T-cell (primary cell): ENCODE measurements around the gene RSPRY1. TPM values are rescaled to one million over a fixed set of nuclear protein-coding genes. Genes with fewer than 3 reads are reported as not detected.
"Not testable (repeated sequence)": the region's sequence is repeated elsewhere in the genome, so short reads cannot be mapped to it uniquely, and the experiment has no call there.

Experiments
- ATAC-seq, 4 experiments: fragments of 200-7000 bp in 3 of 4; fragments of 150-1000 bp in 1 of 4; cut with Tn5 transposase; replicated peaks in 1 of 4; 1 replicate in 3 of 4; 2 replicates in 1 of 4; pipeline ENCODE4 v1.10.0; 2021; ENCODE audit warnings: moderate library complexity in 3 of 4, mild to moderate bottlenecking in 2 of 4, moderate number of reproducible peaks in 1 of 4
- CTCF ChIA-PET, 2 donors: fragments of 300-600 bp; sonication (Branson Sonifier 250); formaldehyde crosslinking; loops; one replicate each; lab custom pipeline; 2022; ENCODE audit warnings: antibody characterized with exemption in 2 of 2; lab: Charles Lee
- POLR2A ChIA-PET, 2 donors: fragments of 300-600 bp; sonication (Branson Sonifier 250); formaldehyde crosslinking; loops; one replicate each; lab custom pipeline; 2022; ENCODE audit warnings: antibody characterized with exemption in 2 of 2; lab: Charles Lee
- DNase-seq, 35 experiments: peaks; one replicate each; pipeline versions ENCODE4 v3.0.0 to v3.0.0-alpha.2; 2013 to 2023
- H3K27ac ChIP-seq: one replicate; pipeline ENCODE4 v1.5.1; 2013; ENCODE audit warnings: low read length
- H3K27me3 ChIP-seq, 2 experiments: replicated peaks in 1 of 2; 1 replicate in 1 of 2; 2 replicates in 1 of 2; pipeline versions ENCODE4 v1.6.1 to v1.7.0; 2013; ENCODE audit warnings: low read length in 1 of 2, mixed read lengths in 1 of 2; ENCODE audit not compliant: control insufficient read depth in 2 of 2, insufficient read depth in 2 of 2; ENCODE audit errors: extremely low read depth in 1 of 2
- H3K36me3 ChIP-seq, 2 donors: 1 replicate in 1 of 2; 2 replicates in 1 of 2; pipeline versions ENCODE4 v1.6.1 to v1.7.0; 2013; ENCODE audit warnings: low read length in 1 of 2; ENCODE audit not compliant: control insufficient read depth in 2 of 2, insufficient read depth in 1 of 2; ENCODE audit errors: extremely low read depth in 1 of 2
- H3K4me1 ChIP-seq, 2 experiments: 1 replicate in 1 of 2; 2 replicates in 1 of 2; pipeline versions ENCODE4 v1.6.1 to v1.7.0; 2013; ENCODE audit warnings: low read length in 2 of 2, mixed read lengths in 1 of 2; ENCODE audit not compliant: insufficient read depth in 2 of 2, control insufficient read depth in 1 of 2; ENCODE audit errors: extremely low read depth in 1 of 2
- H3K4me3 ChIP-seq, 2 donors: 1 replicate in 1 of 2; 2 replicates in 1 of 2; pipeline versions ENCODE4 v1.5.1 to v1.7.0; 2013; ENCODE audit warnings: mild to moderate bottlenecking in 2 of 2, low read length in 1 of 2, moderate library complexity in 1 of 2; ENCODE audit not compliant: control insufficient read depth in 1 of 2; ENCODE audit errors: extremely low read depth in 1 of 2
- H3K9me3 ChIP-seq: 2 replicates; pipeline ENCODE4 v1.7.0; 2013
- H3K27ac Mint-ChIP-seq, 2 donors: one replicate each; pipeline ENCODE4 v1.8.0; 2020 to 2021; ENCODE audit warnings: mild to moderate bottlenecking in 2 of 2, mixed read lengths in 2 of 2
- H3K27me3 Mint-ChIP-seq, 2 donors: one replicate each; pipeline ENCODE4 v1.8.0; 2021 to 2022; ENCODE audit warnings: mixed read lengths in 2 of 2
- H3K36me3 Mint-ChIP-seq: one replicate; pipeline ENCODE4 v1.8.0; 2021; ENCODE audit warnings: mixed read lengths
- H3K4me1 Mint-ChIP-seq, 3 donors: one replicate each; pipeline ENCODE4 v1.8.0; 2020 to 2022; ENCODE audit warnings: mixed read lengths in 3 of 3, mild to moderate bottlenecking in 1 of 3
- H3K4me3 Mint-ChIP-seq, 3 donors: one replicate each; pipeline ENCODE4 v1.8.0; 2020 to 2022; ENCODE audit warnings: mild to moderate bottlenecking in 3 of 3, mixed read lengths in 3 of 3, moderate library complexity in 3 of 3
- H3K9me3 Mint-ChIP-seq, 3 donors: one replicate each; pipeline ENCODE4 v1.8.0; 2020 to 2022; ENCODE audit warnings: mixed read lengths in 3 of 3
- WGBS: methylation state at CpG from one replicate; pipeline ENCODE4 v1.1.5; 2013; ENCODE audit warnings: missing lambda C conversion rate; ENCODE audit not compliant: insufficient coverage; 5-methylcytosine and 5-hydroxymethylcytosine counted together
- total RNA-seq, 35 experiments: library from RNA in 6 of 35; stranded (reverse) in 6 of 35; fragments of 120-200 nt in 1 of 35; gene quantifications; one replicate each; pipeline versions ENCODE4 v1.2.1 to v1.2.4 and lab custom pipeline; 2013 to 2026

The RSPRY1 gene
- total RNA-seq, 5 donors from 2014 or later (not counting 1 experiment from before 2014, with no cell fraction given), result 25.0 to 32.0 (median 28.2) TPM

DNA sequence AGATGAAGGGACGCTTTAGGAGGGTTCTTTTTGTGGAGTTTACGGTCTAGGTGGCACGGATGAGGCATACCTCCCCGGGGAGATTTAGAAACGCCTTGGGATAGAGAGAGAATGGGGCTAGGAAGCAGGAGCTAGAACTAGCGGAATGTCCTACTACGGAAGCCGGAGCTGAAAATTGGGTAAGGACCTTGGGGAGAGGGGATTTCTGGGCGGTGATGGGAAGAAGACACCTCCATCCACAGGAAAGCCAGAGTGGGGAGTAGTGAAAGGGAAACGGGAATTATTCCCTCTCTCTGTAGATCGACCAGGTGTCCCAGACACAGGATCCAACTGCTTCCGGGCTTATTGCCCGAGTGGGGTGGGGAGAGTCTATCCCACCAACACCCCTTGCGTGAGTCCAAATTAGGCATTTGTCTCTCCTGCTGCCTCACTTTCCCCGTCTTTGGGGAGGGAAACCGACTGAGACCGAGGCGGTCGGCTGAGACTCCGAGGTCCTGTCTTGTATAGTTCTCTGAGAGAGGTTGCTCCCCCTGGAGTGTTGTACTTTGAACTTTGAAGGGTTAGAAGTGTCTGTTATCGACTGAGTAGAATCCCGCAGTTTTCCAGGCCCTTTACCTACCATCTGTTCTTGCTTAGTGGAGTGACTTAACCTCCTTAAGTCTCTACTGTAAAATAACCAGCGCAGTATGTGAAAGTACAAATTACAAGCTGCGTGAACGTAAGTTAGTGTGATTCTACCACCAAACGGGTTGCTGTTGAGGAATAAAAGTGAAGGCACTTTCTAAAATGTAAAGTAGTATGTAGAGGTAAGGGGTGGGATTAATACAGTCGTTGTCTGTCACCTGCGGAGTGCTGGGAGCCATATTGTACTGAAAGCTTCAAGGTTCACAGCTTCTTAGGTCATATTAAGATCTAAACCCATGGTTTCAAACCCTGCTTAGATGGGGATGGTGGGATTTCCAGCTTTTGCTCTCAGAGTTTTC lies 1.0 kb downstream of the RSPRY1 start:
- H3K27me3 Mint-ChIP-seq, result no peaks in the 10 kb centered on the region
- ChIA-PET POLR2A (no interaction called here), CTCF (interaction anchor here (0.7 to 1.0 kb wide), 3 partner anchors 50 to 229 kb away, joined by 3 read pairs; no protein-coding TSS in a partner anchor)
- peak overlapping the region; percentile 98 for H3K4me3 ChIP-seq
- no peaks in the 10 kb centered on the region for H3K36me3 ChIP-seq
- H3K9me3 ChIP-seq, result no peaks in the 10 kb centered on the region
- H3K4me3 Mint-ChIP-seq, result peak overlapping the region; percentile 96 to 100 (median 98)
- 2% methylated on average over 8 of the region's 28 CpGs for WGBS
- peak in 15 of 35 experiments; percentile 1 to 49 (median 12) for DNase-seq
- H3K27me3 ChIP-seq, result no peaks in the 10 kb centered on the region
- H3K9me3 Mint-ChIP-seq, result no peaks in the 10 kb centered on the region
- H3K27ac Mint-ChIP-seq, result peak overlapping the region; percentile 92 to 97
- H3K36me3 Mint-ChIP-seq, result no peaks in the 10 kb centered on the region
- peak overlapping the region; percentile 88 for H3K27ac ChIP-seq
- H3K4me1 Mint-ChIP-seq, result peaks cover 60 to 64% (median 64%) of the 10 kb centered on the region in 3 donors
- H3K4me1 ChIP-seq, result peaks cover 18 to 19% of the 10 kb centered on the region in 2 experiments
- ATAC-seq, result peak in 1 of 4 experiments; percentile 4

DNA sequence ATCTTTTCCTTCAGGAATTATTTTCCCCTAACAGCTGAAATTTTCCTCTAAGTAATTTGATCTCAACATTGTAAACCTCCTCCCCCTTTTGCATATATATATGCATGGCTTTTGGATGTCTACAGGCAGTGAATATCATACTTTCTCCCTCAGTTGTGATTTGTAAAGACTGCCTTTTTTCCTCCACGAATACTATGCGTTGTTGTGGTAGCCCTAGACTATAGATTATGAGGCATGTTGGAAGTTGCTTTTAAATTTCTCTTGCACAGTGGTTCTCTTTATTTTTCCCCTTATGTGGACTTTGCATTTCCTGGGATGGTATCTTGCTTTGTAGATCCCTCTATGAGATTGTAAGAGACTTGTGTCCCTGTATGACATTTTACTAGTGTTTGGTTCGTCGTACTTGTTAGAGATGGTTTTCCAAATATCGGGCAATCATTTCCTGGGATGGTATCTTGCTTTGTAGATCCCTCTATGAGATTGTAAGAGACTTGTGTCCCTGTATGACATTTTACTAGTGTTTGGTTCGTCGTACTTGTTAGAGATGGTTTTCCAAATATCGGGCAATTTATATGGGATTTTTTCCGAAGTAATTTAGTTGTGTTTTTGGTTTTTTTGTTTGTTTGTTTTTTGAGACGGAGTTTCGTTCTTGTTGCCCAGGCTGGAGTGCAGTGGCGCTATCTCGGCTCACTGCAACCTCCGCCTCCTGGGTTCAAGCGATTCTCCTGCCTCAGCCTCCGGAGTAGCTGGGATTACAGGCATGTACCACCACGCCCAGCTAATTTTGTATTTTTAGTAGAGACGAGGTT lies 2.0 kb downstream of the RSPRY1 start:
- H3K9me3 ChIP-seq, H3K36me3 Mint-ChIP-seq, H3K27me3 Mint-ChIP-seq, DNase-seq, H3K27me3 ChIP-seq, POLR2A ChIA-PET, ATAC-seq, H3K9me3 Mint-ChIP-seq, H3K36me3 ChIP-seq: not testable (repeated sequence)
- WGBS, result 91% methylated on average over 5 of the region's 18 CpGs
- CTCF ChIA-PET, result interaction anchor here in 1 of 2 donors (0.7 kb wide), 1 partner anchor 49 kb away, joined by 3 read pairs; no protein-coding TSS in a partner anchor
- Mint-ChIP-seq H3K4me3 (peak overlapping the region; percentile 96 to 100 (median 98)), H3K4me1 (peaks cover 65 to 66% (median 65%) of the 10 kb centered on the region in 3 donors), H3K27ac (peak overlapping the region; percentile 7 to 97)
- H3K4me3 ChIP-seq, result peak overlapping the region in 1 of 2 donors; percentile 98
- peaks cover 18 to 19% of the 10 kb centered on the region in 2 experiments for H3K4me1 ChIP-seq
- H3K27ac ChIP-seq, result peak overlapping the region; percentile 88

DNA sequence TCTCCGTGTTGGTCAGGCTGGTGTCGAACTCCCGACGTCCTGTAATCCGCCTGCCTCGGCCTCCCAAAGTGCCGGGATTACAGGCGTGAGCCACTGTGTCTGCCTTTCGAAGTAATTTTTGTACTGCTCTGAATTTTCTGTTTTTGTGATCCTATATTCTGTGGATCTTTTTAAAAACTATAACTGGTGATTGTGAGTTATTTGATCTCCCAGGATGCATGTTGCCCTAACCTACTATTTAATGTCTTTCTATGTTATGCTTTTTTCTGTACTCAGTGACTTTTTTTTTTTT lies 2.5 kb downstream of the RSPRY1 start:
- ChIA-PET CTCF (no interaction called here), POLR2A (no interaction called here)
- no peaks in the 10 kb centered on the region for H3K9me3 Mint-ChIP-seq
- H3K4me3 ChIP-seq, result no peak overlapping the region
- peaks cover 18 to 19% of the 10 kb centered on the region in 2 experiments for H3K4me1 ChIP-seq
- no peak overlapping the region for H3K27ac ChIP-seq
- H3K27me3 ChIP-seq, result no peaks in the 10 kb centered on the region
- ATAC-seq (no peak), DNase-seq (no peak)
- peaks cover 0 to 4% of the 10 kb centered on the region in 2 donors for H3K36me3 ChIP-seq
- H3K27ac Mint-ChIP-seq, result peak overlapping the region in 1 of 2 donors; percentile 16
- no peaks in the 10 kb centered on the region for H3K27me3 Mint-ChIP-seq
- H3K4me1 Mint-ChIP-seq, result peaks cover 66 to 71% (median 68%) of the 10 kb centered on the region in 3 donors
- peak overlapping the region in 1 of 3 donors; percentile 100 for H3K4me3 Mint-ChIP-seq
- WGBS, result no CpG with 5 or more reads among the region's 9 CpGs
- no peaks in the 10 kb centered on the region for H3K9me3 ChIP-seq
- H3K36me3 Mint-ChIP-seq, result peaks cover 2% of the 10 kb centered on the region

DNA sequence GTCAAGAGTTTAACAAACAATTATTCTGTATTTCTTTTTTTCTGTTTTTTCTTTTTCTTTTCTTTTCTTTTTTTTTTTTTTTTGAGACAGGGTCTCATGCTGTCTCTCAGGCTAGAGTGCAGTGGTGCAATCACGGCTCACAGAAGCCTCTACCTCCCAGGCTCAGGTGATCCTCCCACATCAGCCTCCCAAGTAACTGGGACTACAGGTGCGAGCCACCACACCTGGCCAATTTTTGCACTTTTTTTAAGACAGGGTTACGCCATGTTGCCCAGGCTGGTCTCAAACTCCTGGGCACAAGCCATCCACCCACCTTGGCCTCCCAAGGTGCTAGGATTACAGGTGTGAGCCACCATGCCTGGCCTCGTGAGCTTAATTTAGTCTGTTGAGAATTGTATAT lies 3.4 kb downstream of the RSPRY1 start:
- H3K4me1 Mint-ChIP-seq, result peaks cover 64 to 72% (median 65%) of the 10 kb centered on the region in 3 donors
- H3K27me3 Mint-ChIP-seq, H3K27me3 ChIP-seq, H3K27ac ChIP-seq, H3K9me3 Mint-ChIP-seq, DNase-seq, H3K4me3 Mint-ChIP-seq, H3K36me3 ChIP-seq, H3K36me3 Mint-ChIP-seq, H3K27ac Mint-ChIP-seq, ATAC-seq, POLR2A ChIA-PET, H3K9me3 ChIP-seq, H3K4me3 ChIP-seq: not testable (repeated sequence)
- CTCF ChIA-PET, result interaction anchor here (0.6 kb wide), 2 partner anchors 96 to 224 kb away, joined by 3 to 8 read pairs; no protein-coding TSS in a partner anchor
- H3K4me1 ChIP-seq, result peaks cover 16 to 19% of the 10 kb centered on the region in 2 experiments
- WGBS, result 100% methylated on average over 3 of the region's 4 CpGs

DNA sequence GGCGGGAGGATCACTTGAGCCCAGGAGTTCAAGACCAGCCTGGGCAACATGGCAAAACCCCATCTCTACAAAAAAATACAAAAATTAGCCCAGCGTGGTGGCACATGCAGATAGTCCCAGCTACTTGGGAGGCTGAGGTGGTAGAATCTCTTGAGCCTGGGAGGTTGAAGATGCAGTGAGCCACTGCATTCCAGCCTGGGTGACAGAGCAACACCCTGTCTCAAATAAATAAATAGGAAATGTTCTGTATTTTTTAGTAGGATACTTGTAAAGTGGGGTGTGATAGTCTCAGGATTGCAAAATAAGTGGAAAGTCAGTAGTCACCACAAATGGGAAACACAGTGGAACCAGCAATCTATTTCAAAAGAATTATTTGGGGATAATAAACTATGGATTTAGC lies 4.0 kb downstream of the RSPRY1 start:
- ChIA-PET POLR2A (no interaction called here), CTCF (interaction anchor here in 1 of 2 donors (0.6 kb wide), 1 partner anchor 97 kb away, joined by 8 read pairs; no protein-coding TSS in a partner anchor)
- Histone ChIP-seq H3K4me3 (no peak overlapping the region), H3K4me1 (peaks cover 12 to 14% of the 10 kb centered on the region in 2 experiments), H3K27me3 (no peaks in the 10 kb centered on the region), H3K27ac (no peak overlapping the region), H3K36me3 (peaks cover 0 to 4% of the 10 kb centered on the region in 2 donors), H3K9me3 (no peaks in the 10 kb centered on the region)
- peak overlapping the region in 1 of 2 donors; percentile 16 for H3K27ac Mint-ChIP-seq
- no CpG with 5 or more reads among the region's 2 CpGs for WGBS
- no peaks in the 10 kb centered on the region for H3K27me3 Mint-ChIP-seq
- ATAC-seq, result no peak
- H3K4me1 Mint-ChIP-seq, result peaks cover 60 to 69% (median 62%) of the 10 kb centered on the region in 3 donors
- H3K4me3 Mint-ChIP-seq, result no peak overlapping the region
- no peaks in the 10 kb centered on the region for H3K9me3 Mint-ChIP-seq
- no peak for DNase-seq
- H3K36me3 Mint-ChIP-seq, result peaks cover 2% of the 10 kb centered on the region

DNA sequence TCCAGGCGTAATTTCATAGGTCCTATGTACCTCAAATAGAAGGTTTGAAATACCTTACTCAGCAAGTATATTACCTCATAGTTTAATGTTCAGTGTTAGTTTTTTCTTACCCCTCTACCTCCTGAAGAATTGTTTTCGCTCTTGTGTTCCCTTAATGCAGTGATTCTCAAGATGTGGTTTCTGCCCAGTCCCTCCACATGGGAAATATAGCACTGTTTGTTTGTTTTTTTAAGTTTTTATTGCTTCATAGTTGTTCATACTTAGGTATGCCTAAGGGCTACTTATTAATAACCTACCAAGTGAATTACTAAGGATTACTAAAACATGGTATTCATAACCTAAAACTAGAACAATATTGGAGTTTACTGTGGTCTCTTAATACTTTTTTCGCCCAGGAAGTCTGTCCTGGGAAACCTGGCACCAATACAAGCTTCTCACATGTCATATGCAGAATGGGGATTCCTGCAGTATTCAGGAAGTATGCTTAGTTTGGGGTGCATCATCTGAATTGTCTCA lies 5.0 kb downstream of the RSPRY1 start:
- Histone ChIP-seq H3K27ac (no peak overlapping the region), H3K4me3 (no peak overlapping the region), H3K27me3 (no peaks in the 10 kb centered on the region), H3K9me3 (no peaks in the 10 kb centered on the region), H3K4me1 (peaks cover 10 to 12% of the 10 kb centered on the region in 2 experiments), H3K36me3 (peaks cover 0 to 4% of the 10 kb centered on the region in 2 donors)
- Mint-ChIP-seq H3K27ac (no peak overlapping the region), H3K9me3 (no peaks in the 10 kb centered on the region), H3K27me3 (no peaks in the 10 kb centered on the region), H3K36me3 (peaks cover 4% of the 10 kb centered on the region), H3K4me1 (peaks cover 57 to 67% (median 58%) of the 10 kb centered on the region in 3 donors), H3K4me3 (no peak overlapping the region)
- WGBS, result no CpG with 5 or more reads among the region's 3 CpGs
- CTCF ChIA-PET, result no interaction called here
- no peak for DNase-seq
- no peak for ATAC-seq
- POLR2A ChIA-PET, result no interaction called here
